ENCODE data around the gene SLC13A1. TPM values are rescaled to one million over a fixed set of nuclear protein-coding genes. Genes with fewer than 3 reads are reported as not detected.

Gene SLC13A1
- total and polyA plus RNA-seq, 2 experiments from 2014 or later, result not detected

DNA sequence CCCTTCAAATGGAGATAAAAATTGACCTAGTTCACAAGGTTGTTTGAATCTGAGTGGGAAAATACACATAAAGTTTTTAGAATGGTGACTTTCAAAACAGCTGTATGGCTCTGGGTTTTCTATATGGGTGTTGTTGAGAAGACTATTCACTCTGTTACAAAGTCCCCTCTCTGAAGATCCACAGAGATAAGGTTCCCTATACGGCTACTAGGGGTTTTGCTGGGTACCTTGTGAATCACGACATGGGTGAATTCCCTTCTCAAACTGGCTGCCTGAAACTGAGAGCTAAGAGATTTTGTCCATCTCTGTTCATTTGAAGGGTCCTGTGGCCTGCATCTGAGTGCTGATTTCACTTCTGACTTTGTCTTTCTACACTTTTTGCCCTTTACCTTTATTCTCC lies 11.8 kb upstream of the SLC13A1 start:
- DNase-seq (ENCODE audit: low spot score), result no peak

DNA sequence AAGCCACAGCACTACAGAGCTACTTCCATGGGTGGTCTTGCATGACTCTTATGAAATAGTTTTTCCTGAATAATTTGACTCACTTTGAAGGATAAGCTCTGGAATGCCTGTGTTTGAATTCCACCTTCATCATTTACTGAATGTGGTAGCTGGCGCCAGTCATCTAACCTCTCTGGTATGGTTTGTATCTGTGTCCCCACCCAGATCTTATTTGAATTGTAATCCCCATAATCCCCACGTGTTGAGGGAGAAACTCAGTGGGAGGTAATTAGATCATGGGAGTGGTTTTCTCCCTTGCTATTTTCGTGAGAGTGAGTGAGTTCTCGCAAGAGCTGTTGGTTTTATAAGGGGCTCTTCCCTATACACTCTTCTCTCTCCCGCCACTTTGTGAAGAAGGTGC lies 11.2 kb upstream of the SLC13A1 start:
- ATAC-seq, result no peak
- Histone ChIP-seq H3K79me2 (replicated peaks; ENCODE audit: insufficient read depth) (no peaks in the 10 kb centered on the region), H3K27ac (ENCODE audit: low read depth) (no peak overlapping the region), H3K36me3 (ENCODE audit: insufficient read depth) (peaks cover 7% of the 10 kb centered on the region), H2AFZ (0 out of 2 replicates have a peak overlapping the region, but pooled peaks have one; percentile 5), H3K4me2 (no peak overlapping the region), H3K4me3 (no peak overlapping the region), H3K27me3 (ENCODE audit: insufficient read depth) (no peaks in the 10 kb centered on the region), H3F3A (replicated peaks; ENCODE audit: low read depth) (no peaks in the 10 kb centered on the region), H4K20me1 (replicated peaks; ENCODE audit: insufficient read depth) (no peaks in the 10 kb centered on the region), H3K9me2 (ENCODE audit: insufficient read depth) (peaks cover 14% of the 10 kb centered on the region), H3K4me1 (ENCODE audit: insufficient read depth) (peaks cover 15% of the 10 kb centered on the region)
- peaks cover 22% of the 10 kb centered on the region for H3K4me1 Mint-ChIP-seq
- no peak for DNase-seq (ENCODE audit: low spot score)
- peaks cover 19% of the 10 kb centered on the region for H3K9me3 Mint-ChIP-seq
- H3K4me3 Mint-ChIP-seq, result no peak overlapping the region
- no peaks in the 10 kb centered on the region for H3K27me3 Mint-ChIP-seq (ENCODE audit: insufficient read depth, low read depth, poor library complexity)
- no peak overlapping the region for H3K27ac Mint-ChIP-seq
- H3K36me3 Mint-ChIP-seq (ENCODE audit: low read depth), result peaks cover 21% of the 10 kb centered on the region; the same call in 2 of the 3 replicates
- TF ChIP-seq JUNB (IDR thresholded peaks at IDR 0.05; ENCODE audit: unreplicated experiment) (no peak), ZNF331 (CRISPR knock-in tag; IDR thresholded peaks at IDR 0.05; ENCODE audit: low read depth) (no peak), ZNF114 (CRISPR knock-in tag; IDR thresholded peaks at IDR 0.05) (no peak), STAT1 (IDR thresholded peaks at IDR 0.05; ENCODE audit: unreplicated experiment) (no peak)
- TF ChIP-seq, protein P1, sequence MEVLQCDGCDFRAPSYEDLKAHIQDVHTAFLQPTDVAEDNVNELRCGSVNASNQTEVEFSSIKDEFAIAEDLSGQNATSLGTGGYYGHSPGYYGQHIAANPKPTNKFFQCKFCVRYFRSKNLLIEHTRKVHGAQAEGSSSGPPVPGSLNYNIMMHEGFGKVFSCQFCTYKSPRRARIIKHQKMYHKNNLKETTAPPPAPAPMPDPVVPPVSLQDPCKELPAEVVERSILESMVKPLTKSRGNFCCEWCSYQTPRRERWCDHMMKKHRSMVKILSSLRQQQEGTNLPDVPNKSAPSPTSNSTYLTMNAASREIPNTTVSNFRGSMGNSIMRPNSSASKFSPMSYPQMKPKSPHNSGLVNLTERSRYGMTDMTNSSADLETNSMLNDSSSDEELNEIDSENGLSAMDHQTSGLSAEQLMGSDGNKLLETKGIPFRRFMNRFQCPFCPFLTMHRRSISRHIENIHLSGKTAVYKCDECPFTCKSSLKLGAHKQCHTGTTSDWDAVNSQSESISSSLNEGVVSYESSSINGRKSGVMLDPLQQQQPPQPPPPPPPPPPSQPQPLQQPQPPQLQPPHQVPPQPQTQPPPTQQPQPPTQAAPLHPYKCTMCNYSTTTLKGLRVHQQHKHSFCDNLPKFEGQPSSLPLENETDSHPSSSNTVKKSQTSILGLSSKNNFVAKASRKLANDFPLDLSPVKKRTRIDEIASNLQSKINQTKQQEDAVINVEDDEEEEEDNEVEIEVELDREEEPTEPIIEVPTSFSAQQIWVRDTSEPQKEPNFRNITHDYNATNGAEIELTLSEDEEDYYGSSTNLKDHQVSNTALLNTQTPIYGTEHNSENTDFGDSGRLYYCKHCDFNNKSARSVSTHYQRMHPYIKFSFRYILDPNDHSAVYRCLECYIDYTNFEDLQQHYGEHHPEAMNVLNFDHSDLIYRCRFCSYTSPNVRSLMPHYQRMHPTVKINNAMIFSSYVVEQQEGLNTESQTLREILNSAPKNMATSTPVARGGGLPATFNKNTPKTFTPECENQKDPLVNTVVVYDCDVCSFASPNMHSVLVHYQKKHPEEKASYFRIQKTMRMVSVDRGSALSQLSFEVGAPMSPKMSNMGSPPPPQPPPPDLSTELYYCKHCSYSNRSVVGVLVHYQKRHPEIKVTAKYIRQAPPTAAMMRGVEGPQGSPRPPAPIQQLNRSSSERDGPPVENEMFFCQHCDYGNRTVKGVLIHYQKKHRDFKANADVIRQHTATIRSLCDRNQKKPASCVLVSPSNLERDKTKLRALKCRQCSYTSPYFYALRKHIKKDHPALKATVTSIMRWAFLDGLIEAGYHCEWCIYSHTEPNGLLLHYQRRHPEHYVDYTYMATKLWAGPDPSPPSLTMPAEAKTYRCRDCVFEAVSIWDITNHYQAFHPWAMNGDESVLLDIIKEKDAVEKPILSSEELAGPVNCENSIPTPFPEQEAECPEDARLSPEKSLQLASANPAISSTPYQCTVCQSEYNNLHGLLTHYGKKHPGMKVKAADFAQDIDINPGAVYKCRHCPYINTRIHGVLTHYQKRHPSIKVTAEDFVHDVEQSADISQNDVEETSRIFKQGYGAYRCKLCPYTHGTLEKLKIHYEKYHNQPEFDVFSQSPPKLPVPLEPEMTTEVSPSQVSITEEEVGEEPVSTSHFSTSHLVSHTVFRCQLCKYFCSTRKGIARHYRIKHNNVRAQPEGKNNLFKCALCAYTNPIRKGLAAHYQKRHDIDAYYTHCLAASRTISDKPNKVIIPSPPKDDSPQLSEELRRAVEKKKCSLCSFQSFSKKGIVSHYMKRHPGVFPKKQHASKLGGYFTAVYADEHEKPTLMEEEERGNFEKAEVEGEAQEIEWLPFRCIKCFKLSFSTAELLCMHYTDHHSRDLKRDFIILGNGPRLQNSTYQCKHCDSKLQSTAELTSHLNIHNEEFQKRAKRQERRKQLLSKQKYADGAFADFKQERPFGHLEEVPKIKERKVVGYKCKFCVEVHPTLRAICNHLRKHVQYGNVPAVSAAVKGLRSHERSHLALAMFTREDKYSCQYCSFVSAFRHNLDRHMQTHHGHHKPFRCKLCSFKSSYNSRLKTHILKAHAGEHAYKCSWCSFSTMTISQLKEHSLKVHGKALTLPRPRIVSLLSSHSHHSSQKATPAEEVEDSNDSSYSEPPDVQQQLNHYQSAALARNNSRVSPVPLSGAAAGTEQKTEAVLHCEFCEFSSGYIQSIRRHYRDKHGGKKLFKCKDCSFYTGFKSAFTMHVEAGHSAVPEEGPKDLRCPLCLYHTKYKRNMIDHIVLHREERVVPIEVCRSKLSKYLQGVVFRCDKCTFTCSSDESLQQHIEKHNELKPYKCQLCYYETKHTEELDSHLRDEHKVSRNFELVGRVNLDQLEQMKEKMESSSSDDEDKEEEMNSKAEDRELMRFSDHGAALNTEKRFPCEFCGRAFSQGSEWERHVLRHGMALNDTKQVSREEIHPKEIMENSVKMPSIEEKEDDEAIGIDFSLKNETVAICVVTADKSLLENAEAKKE (CRISPR knock-in tag; IDR thresholded peaks at IDR 0.05), result no peak

More for the DNA sequence above, 11.8 kb upstream of the SLC13A1 start:
- ATAC-seq, result no peak
- peaks cover 7% of the 10 kb centered on the region for H3K36me3 ChIP-seq (ENCODE audit: insufficient read depth)
- peaks cover 15% of the 10 kb centered on the region for H3K4me1 ChIP-seq (ENCODE audit: insufficient read depth)
- TF ChIP-seq EZH2phosphoT487 (IDR thresholded peaks at IDR 0.05; ENCODE audit: unreplicated experiment) (no peak), NANOG (IDR thresholded peaks at IDR 0.05; ENCODE audit: borderline replicate concordance) (no peak), POLR2AphosphoS5 (IDR thresholded peaks at IDR 0.05; ENCODE audit: low read depth) (no peak), ZNF114 (CRISPR knock-in tag; IDR thresholded peaks at IDR 0.05) (no peak), STAT1 (IDR thresholded peaks at IDR 0.05; ENCODE audit: unreplicated experiment) (no peak), JUNB (IDR thresholded peaks at IDR 0.05; ENCODE audit: unreplicated experiment) (no peak), EZH2 (IDR thresholded peaks at IDR 0.05; ENCODE audit: low read depth, unreplicated experiment) (no peak), ZNF331 (CRISPR knock-in tag; IDR thresholded peaks at IDR 0.05; ENCODE audit: low read depth) (no peak), CREB1 (CRISPR knock-in tag; IDR thresholded peaks at IDR 0.05; ENCODE audit: low read depth) (no peak)
- TF ChIP-seq, protein P2, sequence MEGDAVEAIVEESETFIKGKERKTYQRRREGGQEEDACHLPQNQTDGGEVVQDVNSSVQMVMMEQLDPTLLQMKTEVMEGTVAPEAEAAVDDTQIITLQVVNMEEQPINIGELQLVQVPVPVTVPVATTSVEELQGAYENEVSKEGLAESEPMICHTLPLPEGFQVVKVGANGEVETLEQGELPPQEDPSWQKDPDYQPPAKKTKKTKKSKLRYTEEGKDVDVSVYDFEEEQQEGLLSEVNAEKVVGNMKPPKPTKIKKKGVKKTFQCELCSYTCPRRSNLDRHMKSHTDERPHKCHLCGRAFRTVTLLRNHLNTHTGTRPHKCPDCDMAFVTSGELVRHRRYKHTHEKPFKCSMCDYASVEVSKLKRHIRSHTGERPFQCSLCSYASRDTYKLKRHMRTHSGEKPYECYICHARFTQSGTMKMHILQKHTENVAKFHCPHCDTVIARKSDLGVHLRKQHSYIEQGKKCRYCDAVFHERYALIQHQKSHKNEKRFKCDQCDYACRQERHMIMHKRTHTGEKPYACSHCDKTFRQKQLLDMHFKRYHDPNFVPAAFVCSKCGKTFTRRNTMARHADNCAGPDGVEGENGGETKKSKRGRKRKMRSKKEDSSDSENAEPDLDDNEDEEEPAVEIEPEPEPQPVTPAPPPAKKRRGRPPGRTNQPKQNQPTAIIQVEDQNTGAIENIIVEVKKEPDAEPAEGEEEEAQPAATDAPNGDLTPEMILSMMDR (conservative IDR thresholded peaks at IDR 0.05; ENCODE audit: low read depth in 2 of 2), result no peak
- TF ChIP-seq, protein P3, sequence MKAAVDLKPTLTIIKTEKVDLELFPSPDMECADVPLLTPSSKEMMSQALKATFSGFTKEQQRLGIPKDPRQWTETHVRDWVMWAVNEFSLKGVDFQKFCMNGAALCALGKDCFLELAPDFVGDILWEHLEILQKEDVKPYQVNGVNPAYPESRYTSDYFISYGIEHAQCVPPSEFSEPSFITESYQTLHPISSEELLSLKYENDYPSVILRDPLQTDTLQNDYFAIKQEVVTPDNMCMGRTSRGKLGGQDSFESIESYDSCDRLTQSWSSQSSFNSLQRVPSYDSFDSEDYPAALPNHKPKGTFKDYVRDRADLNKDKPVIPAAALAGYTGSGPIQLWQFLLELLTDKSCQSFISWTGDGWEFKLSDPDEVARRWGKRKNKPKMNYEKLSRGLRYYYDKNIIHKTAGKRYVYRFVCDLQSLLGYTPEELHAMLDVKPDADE (IDR thresholded peaks at IDR 0.05), result no peak
- H2AFZ ChIP-seq, result 0 out of 2 replicates have a peak overlapping the region, but pooled peaks have one; percentile 5
- no peak overlapping the region for H3K4me2 ChIP-seq
- H3K27me3 ChIP-seq (ENCODE audit: insufficient read depth), result no peaks in the 10 kb centered on the region
- H3K27me3 Mint-ChIP-seq (ENCODE audit: insufficient read depth, low read depth, poor library complexity), result no peaks in the 10 kb centered on the region
- no peaks in the 10 kb centered on the region for H3K79me2 ChIP-seq (replicated peaks; ENCODE audit: insufficient read depth)
- H3K4me1 Mint-ChIP-seq, result peaks cover 19% of the 10 kb centered on the region
- no peak overlapping the region for H3K27ac Mint-ChIP-seq
- peaks cover 23% of the 10 kb centered on the region for H3K9me3 Mint-ChIP-seq
- H4K20me1 ChIP-seq (replicated peaks; ENCODE audit: insufficient read depth), result no peaks in the 10 kb centered on the region
- H3K36me3 Mint-ChIP-seq (ENCODE audit: low read depth), result peaks cover 23% of the 10 kb centered on the region; the same call in 2 of the 3 replicates
- no peak overlapping the region for H3K4me3 Mint-ChIP-seq
- no peak overlapping the region for H3K27ac ChIP-seq (ENCODE audit: low read depth)
- no peak overlapping the region for H3K4me3 ChIP-seq
- H3K9me2 ChIP-seq (ENCODE audit: insufficient read depth), result peaks cover 9% of the 10 kb centered on the region
- H3F3A ChIP-seq (replicated peaks; ENCODE audit: low read depth), result no peaks in the 10 kb centered on the region

Measured in GM23338 (cell line).